Stimulated activated CD8-positive, alpha-beta memory T cell treated with anti-CD3 and anti-CD28 coated beads, Interleukin-2, amount 100 ng/mL, for 1 hour (primary cell): ENCODE measurements around the gene PDCD2L.
"Not testable (repeated sequence)": the region's sequence is repeated elsewhere in the genome, so short reads cannot be mapped to it uniquely, and the experiment has no call there.

Experiments used
- DNase-seq, 2 donors: peaks; one replicate each; pipeline ENCODE4 v3.0.0-alpha.2; 2020; ENCODE audit warnings: low read depth in 2 of 2

The PDCD2L gene

DNA sequence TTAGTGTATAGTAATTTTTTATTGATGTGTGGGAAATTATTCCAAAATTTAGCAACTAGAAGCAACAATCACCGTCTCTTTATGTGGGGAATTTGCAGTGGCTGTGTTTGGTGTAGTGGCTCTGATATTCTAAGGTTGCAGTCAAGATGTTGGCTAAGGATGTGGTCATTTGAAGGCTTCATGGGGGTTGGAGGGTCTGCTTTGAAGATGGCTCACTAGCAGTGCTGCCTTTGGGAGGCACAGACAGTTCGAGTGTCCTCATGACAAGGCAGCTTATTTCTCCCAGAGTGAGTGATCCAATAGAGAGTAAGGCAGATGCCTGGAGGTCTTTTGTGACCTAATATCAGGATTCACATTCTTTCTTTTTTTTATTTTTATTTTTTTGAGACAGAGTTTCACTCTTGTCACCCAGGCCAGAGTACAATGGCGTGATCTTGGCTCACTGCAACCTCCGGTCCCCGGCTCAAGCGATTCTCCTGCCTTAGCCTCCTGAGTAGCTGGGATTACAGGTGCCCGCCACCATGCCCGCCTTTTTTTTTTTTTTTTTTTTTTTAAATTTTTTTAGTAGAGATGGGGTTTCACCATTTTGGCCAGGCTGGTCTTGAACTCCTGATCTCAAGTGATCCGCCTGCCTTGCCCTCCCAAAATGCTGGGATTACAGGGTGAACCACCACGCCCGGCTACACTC, 30.5 kb upstream of the PDCD2L start:
- DNase-seq: no peak

- DNase-seq: no peak
Measured at GRCh38 chr19:34375598-34375997, 28.6 kb upstream of the PDCD2L start.

DNA sequence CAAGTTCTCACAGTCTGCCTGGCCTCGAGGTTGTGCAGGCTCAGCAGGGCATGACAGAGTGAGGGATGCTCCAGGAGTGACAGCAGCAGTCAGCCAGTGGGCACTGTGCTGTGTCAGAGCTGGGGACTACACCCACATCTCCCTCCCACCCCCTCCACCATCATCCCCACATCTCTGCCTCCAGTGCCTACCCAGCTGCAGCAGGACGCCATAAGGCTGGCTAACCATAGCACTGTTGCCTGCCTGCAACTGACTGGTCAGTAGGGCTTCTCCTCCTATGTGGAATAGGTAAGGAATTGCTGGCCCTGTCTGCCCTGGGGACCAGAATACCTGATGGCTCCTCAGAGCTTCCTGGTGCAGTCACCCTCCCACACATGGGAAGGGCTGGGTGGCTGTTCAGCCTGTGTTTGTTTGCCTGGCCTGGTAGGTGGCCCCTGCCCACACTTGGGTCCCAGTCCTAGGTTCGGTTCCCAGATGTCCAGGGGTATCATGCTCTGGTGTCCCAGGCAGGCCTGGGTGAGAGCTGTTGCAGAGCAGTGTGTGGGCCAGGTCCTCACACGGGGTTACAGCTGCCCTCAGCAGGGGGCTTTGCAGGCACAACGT, 23.5 kb upstream of the PDCD2L start:
- DNase-seq: no peak

- DNase-seq: no peak
Measured at GRCh38 chr19:34381399-34382251, 22.6 kb upstream of the PDCD2L start.

- DNase-seq: no peak
Measured at GRCh38 chr19:34382471-34382870, 21.7 kb upstream of the PDCD2L start.

- DNase-seq: no peak
Measured at GRCh38 chr19:34383599-34383998, 20.6 kb upstream of the PDCD2L start.

DNA sequence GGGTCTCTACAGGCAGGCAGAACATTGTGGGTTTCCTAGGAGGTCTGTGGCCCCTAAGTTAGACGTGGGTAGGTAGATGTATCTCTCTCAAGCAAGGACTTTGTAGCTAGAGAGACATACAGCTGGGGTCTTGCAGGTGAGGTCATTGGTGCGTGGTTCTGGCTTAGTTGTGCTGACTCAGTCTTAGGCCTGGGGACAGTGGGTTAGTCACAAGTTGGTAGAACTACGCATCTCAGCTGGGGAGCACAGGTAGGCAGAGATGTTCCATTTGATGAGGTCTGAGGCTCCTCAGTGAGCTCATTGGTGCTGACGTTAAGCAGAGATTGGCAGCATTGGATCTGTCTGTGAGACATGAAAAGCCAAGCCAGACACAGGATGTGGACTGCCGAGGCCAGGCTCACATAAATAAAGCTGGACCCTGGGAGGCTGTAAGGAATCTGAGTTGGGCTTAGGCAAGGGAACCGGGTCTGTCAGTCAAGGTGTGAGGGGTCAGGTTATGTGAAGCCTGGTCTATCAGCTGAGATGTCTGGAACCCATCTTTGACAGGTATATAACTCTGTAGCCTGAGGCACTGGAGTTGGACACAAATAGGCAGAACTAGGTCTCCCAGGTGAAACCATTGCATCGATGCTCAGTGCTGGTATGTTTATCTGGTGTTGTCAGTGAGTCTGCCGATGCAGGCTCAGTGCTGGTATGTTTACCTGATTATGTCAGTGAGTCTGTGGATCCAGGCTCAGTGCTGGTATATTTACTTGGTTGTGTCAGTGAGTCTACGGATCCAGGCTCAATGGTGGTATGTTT, 17.4 kb upstream of the PDCD2L start:
- no peak for DNase-seq

- no peak for DNase-seq
Measured at GRCh38 chr19:34387446-34387810, 16.8 kb upstream of the PDCD2L start.

DNA sequence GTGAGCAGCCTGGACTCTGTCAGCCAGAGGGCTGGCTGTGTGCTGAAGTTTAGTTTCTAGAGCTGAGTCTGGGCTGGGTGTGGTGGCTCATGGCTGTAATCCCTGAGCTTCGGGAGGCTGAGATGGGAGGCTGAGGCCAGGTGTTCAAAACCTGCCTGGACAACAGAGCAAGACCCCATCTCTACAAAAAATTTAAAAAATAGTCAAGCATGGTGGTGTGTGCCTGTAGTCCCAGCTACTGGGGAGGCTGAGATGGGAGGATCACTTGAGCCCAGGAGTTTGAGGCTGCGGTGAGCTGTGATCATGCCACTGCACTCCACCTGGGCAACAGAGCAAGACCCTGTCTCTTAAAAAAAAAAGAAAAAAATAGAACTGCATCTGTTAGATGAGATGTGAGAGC, 15.5 kb upstream of the PDCD2L start:
- DNase-seq: not testable (repeated sequence)

DNA sequence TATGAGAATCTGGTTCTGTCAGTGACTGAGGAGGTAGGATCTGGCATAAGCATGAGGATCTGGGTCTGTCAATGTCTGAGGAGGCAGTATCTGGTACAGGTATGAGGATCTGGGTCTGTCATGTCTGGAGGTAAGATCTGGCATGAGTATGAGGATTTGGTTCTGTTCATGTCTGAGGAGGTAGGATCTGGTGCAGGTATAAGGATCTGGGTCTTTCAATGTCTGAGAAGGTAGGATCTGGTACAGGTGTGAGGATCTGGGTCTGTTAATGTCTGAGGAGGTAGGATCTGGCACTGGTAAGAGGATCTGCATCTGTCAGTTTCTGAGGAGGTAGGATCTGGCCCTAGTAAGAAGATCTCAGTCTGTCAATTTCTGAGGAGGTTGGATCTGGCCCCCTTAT, 12.4 kb upstream of the PDCD2L start:
- no peak for DNase-seq

DNA sequence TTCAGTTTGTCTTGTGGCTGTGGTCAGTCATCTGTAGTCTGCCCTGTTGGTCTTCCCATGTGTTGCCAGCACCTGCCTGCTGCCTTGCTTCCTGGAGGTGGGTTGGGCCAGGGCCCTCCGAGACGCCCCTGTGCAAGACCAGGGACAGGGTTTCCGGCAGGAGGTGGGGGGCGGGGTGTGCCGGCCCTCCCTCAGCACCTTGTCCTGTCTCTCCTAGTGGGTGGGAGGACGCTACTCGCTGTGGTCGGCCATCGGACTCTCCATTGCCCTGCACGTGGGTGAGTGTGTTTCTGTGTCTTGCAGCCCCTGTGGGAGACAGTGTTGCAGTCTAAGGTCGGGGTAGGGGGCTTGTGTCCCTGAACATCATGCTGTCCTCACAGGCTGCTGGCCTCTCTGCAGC, 11.2 kb upstream of the PDCD2L start:
- DNase-seq: no peak

GRCh38 chr19:34393629-34394028, 10.6 kb upstream of the PDCD2L start:
- DNase-seq: no peak

- DNase-seq: no peak
Measured at GRCh38 chr19:34397853-34398252, 6.3 kb upstream of the PDCD2L start.

- DNase-seq: no peak
Measured at GRCh38 chr19:34399886-34400285, 4.3 kb upstream of the PDCD2L start.

- DNase-seq: not testable (repeated sequence)
Measured at GRCh38 chr19:34400844-34401243, 3.4 kb upstream of the PDCD2L start.

GRCh38 chr19:34402074-34402600, 2.1 kb upstream of the PDCD2L start:
- no peak for DNase-seq

DNA sequence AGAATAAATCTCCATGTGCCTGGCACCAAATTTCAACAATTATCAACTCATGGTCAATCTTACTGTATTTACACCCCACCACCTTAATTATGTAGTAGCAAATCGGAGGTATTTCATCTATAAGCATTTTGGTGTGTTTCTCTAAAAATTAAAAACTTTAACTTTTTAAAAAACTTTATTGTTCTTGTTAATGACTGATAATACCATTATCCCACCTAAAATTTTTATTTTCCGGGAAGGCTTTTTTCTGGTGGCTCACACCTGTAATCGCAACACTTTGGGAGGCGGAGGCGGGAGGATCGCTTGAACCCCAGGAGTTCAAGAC, 453 bp upstream of the PDCD2L start:
- no peak for DNase-seq

DNA sequence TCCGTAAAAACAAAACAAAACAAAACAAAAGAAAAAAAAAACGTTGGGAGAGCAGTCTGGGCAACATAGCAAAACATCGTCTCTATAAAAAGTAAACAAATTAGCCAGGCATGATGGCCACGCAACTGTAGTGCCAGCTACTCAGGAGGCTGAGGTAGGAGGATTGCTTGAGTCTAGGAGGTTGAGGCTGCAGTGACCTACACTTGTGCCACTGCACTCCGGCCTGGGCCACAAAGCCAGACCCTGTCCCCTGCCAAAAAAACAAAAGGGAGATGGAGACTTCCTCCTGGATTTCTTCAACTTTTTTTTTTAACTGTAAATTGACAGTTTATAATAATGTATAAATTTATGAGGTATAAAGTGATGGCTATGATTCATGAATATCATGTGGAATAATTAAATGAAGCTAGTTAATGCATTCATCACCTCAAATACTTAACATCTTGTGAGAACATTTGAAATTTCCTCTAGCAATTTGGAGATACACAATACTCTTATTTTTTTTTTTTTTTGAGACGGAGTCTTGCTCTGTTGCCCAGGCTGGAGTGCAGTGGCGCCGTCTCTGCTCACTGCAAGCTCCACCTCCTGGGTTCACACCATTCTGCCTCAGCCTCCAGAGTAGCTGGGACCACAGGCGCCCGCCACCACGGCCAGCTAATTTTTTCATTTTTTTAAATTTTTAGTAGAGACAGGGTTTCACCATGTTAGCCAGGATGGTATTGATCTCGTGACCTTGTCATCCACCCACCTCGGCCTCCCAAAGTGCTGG, 1.9 kb downstream of the PDCD2L start:
- DNase-seq: no peak

DNA sequence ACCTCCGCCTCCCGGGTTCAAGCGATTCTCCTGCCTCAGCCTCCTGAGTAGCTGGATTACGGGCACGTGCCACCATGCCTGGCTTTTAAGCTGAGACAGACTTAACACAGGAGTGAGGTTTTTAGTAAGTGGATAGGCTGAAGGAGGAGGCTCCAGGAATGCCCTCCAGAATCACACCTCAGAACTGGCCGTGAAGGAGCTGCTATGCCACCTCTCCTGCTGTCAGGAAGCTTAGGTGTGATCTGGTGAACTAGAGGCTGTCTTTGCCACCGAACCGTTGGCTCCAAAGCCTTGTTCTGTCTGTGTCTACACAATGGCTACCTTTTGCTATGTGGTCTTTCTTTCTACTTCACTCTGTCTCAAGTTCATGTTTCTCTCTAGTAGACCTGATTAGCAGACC, 4.2 kb downstream of the PDCD2L start:
- DNase-seq: no peak

DNA sequence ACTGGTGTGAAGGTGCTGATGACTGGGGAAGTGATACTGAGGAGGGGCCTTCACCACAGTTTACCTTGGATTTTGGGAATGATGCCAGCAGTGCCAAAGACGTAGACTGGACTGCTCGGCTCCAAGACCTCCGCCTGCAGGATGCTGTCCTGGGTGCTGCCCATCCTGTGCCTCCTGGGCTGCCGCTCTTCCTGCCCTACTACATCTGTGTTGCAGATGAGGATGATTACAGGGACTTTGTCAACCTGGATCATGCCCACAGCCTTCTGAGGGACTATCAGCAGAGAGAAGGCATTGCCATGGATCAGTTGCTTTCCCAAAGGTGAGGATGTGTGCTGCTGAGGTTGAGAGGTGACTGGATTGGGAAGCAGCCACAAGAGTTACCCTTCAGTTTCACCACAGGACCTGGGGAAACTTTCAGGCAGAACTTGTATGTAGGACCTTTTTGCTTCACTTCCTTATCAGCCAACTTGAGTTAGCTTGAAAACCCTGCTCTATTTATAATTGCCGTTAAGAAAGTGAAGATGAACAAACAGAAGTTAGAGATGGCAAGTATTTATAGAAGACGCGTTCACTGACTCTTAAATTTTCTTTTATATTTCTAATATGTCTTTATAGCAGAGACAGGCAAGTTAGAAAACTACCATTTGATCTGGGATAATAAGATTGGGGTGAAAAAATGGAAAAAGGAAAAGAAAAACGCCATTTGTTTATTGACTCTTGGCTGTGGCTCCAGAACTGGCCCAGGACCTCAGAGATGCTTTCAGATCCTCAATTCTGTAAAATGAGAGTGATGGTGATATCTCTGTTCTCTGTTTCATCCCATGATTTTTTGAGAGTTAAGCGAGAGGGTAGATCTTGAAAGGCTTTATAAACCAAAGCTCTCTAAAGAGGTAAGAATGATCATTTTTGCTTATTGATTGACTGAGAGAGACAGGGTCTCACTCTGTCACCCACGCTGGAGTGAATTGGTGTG, 5.3 kb downstream of the PDCD2L start:
- no peak for DNase-seq
